HepG2 (cell line): ENCODE results near the gene SGPL1. TPM values are rescaled to one million over a fixed set of nuclear protein-coding genes. Genes with fewer than 3 reads are reported as not detected.

Experiments
- BRD4 ChIP-seq: sonication (generic); formaldehyde crosslinking; IDR thresholded peaks from 2 replicates; pipeline ENCODE4 v1.4.0; 2020; ENCODE audit warnings: missing genetic modification reagents
- CHD2 ChIP-seq: IDR thresholded peaks from 2 replicates; pipeline ENCODE4 v1.6.1; 2011; ENCODE audit warnings: low read depth, low read length, improper control_type of control experiment
- ETV6 ChIP-seq: sonication (generic); formaldehyde crosslinking; conservative IDR thresholded peaks from 2 replicates; pipeline ENCODE4 v1.4.0; 2020; ENCODE audit warnings: missing genetic modification reagents
- FOXA1 ChIP-seq, 2 experiments: fragments of 450-650 bp in 1 of 2; sonication (generic) in 1 of 2; formaldehyde crosslinking in 1 of 2; IDR thresholded peaks; 2 replicates each; pipeline versions ENCODE4 v1.4.0 to v1.6.1; 2016 to 2020; ENCODE audit warnings: missing genetic modification reagents in 1 of 2
- FOXO1 ChIP-seq: sonication (generic); formaldehyde crosslinking; IDR thresholded peaks from 2 replicates; pipeline ENCODE4 v1.4.0; 2020; ENCODE audit warnings: missing genetic modification reagents
- GABPA ChIP-seq, 2 experiments: IDR thresholded peaks; 2 replicates each; pipeline ENCODE4 v1.6.1; 2011 to 2016; ENCODE audit warnings: low read depth in 2 of 2, low read length in 1 of 2, missing biosample characterization in 1 of 2, missing genetic modification characterization in 1 of 2
- IRX3 ChIP-seq: sonication (generic); formaldehyde crosslinking; IDR thresholded peaks from 2 replicates; pipeline ENCODE4 v1.8.1; 2023; ENCODE audit warnings: mild to moderate bottlenecking, low read depth, missing genetic modification reagents, borderline replicate concordance
- MEIS1 ChIP-seq: sonication (generic); formaldehyde crosslinking; IDR thresholded peaks from 2 replicates; pipeline ENCODE4 v1.9.0; 2021; ENCODE audit warnings: mild to moderate bottlenecking, missing genetic modification reagents, moderate library complexity, borderline replicate concordance
- MIER3 ChIP-seq: IDR thresholded peaks from 2 replicates; pipeline ENCODE4 v1.6.1; 2016; ENCODE audit warnings: missing compliant biosample characterization, borderline replicate concordance
- MTA1 ChIP-seq: sonication (generic); formaldehyde crosslinking; IDR thresholded peaks from 2 replicates; pipeline ENCODE4 v1.4.0; 2020; ENCODE audit warnings: missing genetic modification reagents, mild to moderate bottlenecking, borderline replicate concordance
- PRMT3 ChIP-seq: sonication (generic); formaldehyde crosslinking; IDR thresholded peaks from 2 replicates; pipeline ENCODE4 v1.8.1; 2022; ENCODE audit warnings: low read depth, mild to moderate bottlenecking, moderate library complexity, missing genetic modification reagents, borderline replicate concordance
- REXO4 ChIP-seq: sonication (generic); formaldehyde crosslinking; IDR thresholded peaks from 2 replicates; pipeline ENCODE4 v1.8.0; 2022; ENCODE audit warnings: missing genetic modification reagents, mild to moderate bottlenecking, borderline replicate concordance
- RFX3 ChIP-seq: IDR thresholded peaks from 2 replicates; pipeline ENCODE4 v1.6.1; 2016; ENCODE audit warnings: missing biosample characterization, missing genetic modification reagents
- TSC22D2 ChIP-seq: sonication (generic); formaldehyde crosslinking; IDR thresholded peaks from 2 replicates; pipeline ENCODE4 v1.5.1; 2020; ENCODE audit warnings: missing genetic modification reagents, mild to moderate bottlenecking, borderline replicate concordance
- ZNF563 ChIP-seq: sonication (generic); formaldehyde crosslinking; IDR thresholded peaks from 2 replicates; pipeline ENCODE4 v1.8.0; 2022; ENCODE audit warnings: mild to moderate bottlenecking, moderate library complexity, missing genetic modification reagents
- ZNF7 ChIP-seq: IDR thresholded peaks from 2 replicates; pipeline ENCODE4 v1.6.1; 2016; ENCODE audit warnings: missing biosample characterization, missing genetic modification reagents
- ZNF850 ChIP-seq: sonication (generic); formaldehyde crosslinking; conservative IDR thresholded peaks from 2 replicates; pipeline ENCODE4 v1.9.0; 2021; ENCODE audit warnings: mild to moderate bottlenecking, missing genetic modification reagents
- polyA plus RNA-seq, 8 experiments: library from polyadenylated mRNA; depleted of rRNA in 3 of 8; stranded (reverse) in 7 of 8; unstranded in 1 of 8; fragments of >200 nt; fragmentation: Illumina TruSeq in 4 of 8; extraction: Trizol in 4 of 8; gene quantifications; 2 replicates each; pipeline versions ENCODE4 v1.2.1 to v1.2.3, GENCODE V29; 2011 to 2016; ENCODE audit warnings: low read depth in 4 of 8, missing spikeins in 1 of 8, mixed read lengths in 1 of 8; ENCODE audit not compliant: insufficient read depth in 1 of 8
- total RNA-seq, 5 experiments: library from RNA; depleted of rRNA; stranded (reverse); fragments of >200 nt; fragmentation: Illumina TruSeq; extraction: Trizol; gene quantifications; 2 replicates each; pipeline ENCODE4 v1.2.3, GENCODE V29; 2016; ENCODE audit warnings: low read depth in 1 of 5
- TF ChIP-seq, protein P1 (sequence below): IDR thresholded peaks from 2 replicates; pipeline ENCODE4 v1.6.1; 2016; ENCODE audit warnings: low read depth, missing genetic modification reagents, missing compliant biosample characterization
- TF ChIP-seq, protein P2 (sequence below): sonication (generic); formaldehyde crosslinking; IDR thresholded peaks from 2 replicates; pipeline ENCODE4 v1.4.0; 2020; ENCODE audit warnings: missing genetic modification reagents
- TF ChIP-seq, protein P3 (sequence below): sonication (generic); formaldehyde crosslinking; IDR thresholded peaks from 2 replicates; pipeline ENCODE4 v1.8.1; 2023; ENCODE audit warnings: mild to moderate bottlenecking, missing genetic modification reagents, borderline replicate concordance
- TF ChIP-seq, protein P4 (sequence below): sonication (generic); formaldehyde crosslinking; IDR thresholded peaks from 2 replicates; pipeline ENCODE4 v1.4.0; 2020; ENCODE audit warnings: mild to moderate bottlenecking, missing genetic modification reagents

SGPL1 gene
- total and polyA plus RNA-seq, 2 of the 13 experiments (the other 11 are each of a cell fraction or from before 2014, with no cell fraction given), result 17.6 to 25.0 TPM

DNA sequence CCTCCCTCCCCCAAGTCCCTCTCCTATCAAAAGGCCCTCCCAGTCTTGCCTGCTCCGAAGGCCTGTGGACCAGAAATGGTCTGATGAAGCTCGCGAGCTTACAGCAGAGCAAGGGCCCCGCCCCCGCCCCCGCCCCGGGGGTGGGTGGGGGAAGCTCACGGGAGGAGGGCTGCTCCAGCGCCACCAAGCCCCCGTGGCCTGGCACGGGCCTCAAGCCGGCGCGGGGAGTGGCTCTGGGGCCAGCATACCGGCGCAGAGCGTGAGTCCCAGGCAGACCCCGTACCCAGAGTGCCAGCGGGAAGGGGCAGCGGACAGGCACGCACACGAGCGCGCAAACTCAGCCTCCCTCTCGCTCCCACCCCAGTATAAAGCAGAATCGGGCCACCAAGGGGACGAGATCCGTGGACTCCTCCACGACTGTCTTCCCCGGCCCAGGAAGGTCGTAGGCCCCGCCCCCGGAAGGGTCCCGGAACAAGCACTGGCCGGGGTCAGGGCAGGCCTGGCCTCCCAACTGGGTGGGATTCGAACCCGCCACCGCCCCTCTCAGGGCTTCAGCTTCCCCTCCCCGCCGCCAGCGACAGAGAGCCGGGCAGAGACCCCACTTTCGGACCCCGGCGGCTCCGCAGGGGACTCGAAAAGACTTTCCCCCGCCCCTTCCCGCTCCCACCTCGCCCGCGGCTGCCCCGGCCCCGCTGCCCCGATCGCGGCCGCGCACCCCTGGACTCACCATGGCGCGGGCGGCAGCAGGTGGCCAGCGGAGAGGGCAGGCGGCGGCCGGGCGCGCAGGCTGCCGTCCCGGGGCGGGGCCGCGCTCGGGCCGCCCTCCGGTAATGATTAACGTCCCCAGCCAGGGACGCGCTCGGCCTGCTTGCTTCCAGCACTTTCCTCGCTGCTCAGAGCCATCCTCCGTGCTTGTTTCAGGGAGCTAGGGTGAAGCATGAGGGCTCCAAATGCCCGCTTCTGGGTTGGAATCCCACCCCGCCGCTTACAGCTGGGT, 72.4 kb downstream of the SGPL1 start, which contains the start of gene PCBD1 (continued):
- TF ChIP-seq, protein P1, sequence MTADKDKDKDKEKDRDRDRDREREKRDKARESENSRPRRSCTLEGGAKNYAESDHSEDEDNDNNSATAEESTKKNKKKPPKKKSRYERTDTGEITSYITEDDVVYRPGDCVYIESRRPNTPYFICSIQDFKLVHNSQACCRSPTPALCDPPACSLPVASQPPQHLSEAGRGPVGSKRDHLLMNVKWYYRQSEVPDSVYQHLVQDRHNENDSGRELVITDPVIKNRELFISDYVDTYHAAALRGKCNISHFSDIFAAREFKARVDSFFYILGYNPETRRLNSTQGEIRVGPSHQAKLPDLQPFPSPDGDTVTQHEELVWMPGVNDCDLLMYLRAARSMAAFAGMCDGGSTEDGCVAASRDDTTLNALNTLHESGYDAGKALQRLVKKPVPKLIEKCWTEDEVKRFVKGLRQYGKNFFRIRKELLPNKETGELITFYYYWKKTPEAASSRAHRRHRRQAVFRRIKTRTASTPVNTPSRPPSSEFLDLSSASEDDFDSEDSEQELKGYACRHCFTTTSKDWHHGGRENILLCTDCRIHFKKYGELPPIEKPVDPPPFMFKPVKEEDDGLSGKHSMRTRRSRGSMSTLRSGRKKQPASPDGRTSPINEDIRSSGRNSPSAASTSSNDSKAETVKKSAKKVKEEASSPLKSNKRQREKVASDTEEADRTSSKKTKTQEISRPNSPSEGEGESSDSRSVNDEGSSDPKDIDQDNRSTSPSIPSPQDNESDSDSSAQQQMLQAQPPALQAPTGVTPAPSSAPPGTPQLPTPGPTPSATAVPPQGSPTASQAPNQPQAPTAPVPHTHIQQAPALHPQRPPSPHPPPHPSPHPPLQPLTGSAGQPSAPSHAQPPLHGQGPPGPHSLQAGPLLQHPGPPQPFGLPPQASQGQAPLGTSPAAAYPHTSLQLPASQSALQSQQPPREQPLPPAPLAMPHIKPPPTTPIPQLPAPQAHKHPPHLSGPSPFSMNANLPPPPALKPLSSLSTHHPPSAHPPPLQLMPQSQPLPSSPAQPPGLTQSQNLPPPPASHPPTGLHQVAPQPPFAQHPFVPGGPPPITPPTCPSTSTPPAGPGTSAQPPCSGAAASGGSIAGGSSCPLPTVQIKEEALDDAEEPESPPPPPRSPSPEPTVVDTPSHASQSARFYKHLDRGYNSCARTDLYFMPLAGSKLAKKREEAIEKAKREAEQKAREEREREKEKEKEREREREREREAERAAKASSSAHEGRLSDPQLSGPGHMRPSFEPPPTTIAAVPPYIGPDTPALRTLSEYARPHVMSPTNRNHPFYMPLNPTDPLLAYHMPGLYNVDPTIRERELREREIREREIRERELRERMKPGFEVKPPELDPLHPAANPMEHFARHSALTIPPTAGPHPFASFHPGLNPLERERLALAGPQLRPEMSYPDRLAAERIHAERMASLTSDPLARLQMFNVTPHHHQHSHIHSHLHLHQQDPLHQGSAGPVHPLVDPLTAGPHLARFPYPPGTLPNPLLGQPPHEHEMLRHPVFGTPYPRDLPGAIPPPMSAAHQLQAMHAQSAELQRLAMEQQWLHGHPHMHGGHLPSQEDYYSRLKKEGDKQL (CRISPR knock-in tag), result no peak
- TF ChIP-seq MEIS1 (CRISPR knock-in tag), result 0 out of 2 replicates have a peak, but pooled peaks have one; percentile 70
- TF ChIP-seq FOXA1 (IDR thresholded peaks at IDR 0.05), result no peak
- no peak for TF ChIP-seq FOXA1 (CRISPR knock-in tag; IDR thresholded peaks at IDR 0.05)
- no peak for TF ChIP-seq IRX3
- TF ChIP-seq ETV6 (CRISPR knock-in tag), result no peak
- 0 out of 2 replicates have a peak, but pooled peaks have one; percentile 0 for TF ChIP-seq BRD4
- TF ChIP-seq PRMT3 (CRISPR knock-in tag), result no peak
- no peak for TF ChIP-seq ZNF850 (CRISPR knock-in tag)
- TF ChIP-seq, protein P2, sequence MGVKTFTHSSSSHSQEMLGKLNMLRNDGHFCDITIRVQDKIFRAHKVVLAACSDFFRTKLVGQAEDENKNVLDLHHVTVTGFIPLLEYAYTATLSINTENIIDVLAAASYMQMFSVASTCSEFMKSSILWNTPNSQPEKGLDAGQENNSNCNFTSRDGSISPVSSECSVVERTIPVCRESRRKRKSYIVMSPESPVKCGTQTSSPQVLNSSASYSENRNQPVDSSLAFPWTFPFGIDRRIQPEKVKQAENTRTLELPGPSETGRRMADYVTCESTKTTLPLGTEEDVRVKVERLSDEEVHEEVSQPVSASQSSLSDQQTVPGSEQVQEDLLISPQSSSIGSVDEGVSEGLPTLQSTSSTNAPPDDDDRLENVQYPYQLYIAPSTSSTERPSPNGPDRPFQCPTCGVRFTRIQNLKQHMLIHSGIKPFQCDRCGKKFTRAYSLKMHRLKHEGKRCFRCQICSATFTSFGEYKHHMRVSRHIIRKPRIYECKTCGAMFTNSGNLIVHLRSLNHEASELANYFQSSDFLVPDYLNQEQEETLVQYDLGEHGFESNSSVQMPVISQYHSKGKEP (CRISPR knock-in tag), result no peak
- TF ChIP-seq CHD2, result peak; percentile 68
- TF ChIP-seq TSC22D2 (CRISPR knock-in tag), result 0 out of 2 replicates have a peak, but pooled peaks have one; percentile 13
- TF ChIP-seq MIER3 (CRISPR knock-in tag), result no peak
- no peak for TF ChIP-seq REXO4 (CRISPR knock-in tag)
- no peak for TF ChIP-seq ZNF7 (CRISPR knock-in tag)
- no peak for TF ChIP-seq FOXO1 (CRISPR knock-in tag)
- TF ChIP-seq, protein P3, sequence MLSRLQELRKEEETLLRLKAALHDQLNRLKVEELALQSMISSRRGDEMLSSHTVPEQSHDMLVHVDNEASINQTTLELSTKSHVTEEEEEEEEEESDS, result no peak
- TF ChIP-seq MTA1 (CRISPR knock-in tag), result peak; percentile 69; the same call in 1 of the 2 replicates
- TF ChIP-seq RFX3 (CRISPR knock-in tag), result no peak
- TF ChIP-seq ZNF563 (CRISPR knock-in tag), result no peak; the same call in 1 of the 2 replicates
- TF ChIP-seq GABPA (IDR thresholded peaks at IDR 0.05; ENCODE audit: low read depth, low read length), result no peak
- no peak for TF ChIP-seq GABPA (CRISPR knock-in tag; IDR thresholded peaks at IDR 0.05; ENCODE audit: low read depth)
- TF ChIP-seq, protein P4, sequence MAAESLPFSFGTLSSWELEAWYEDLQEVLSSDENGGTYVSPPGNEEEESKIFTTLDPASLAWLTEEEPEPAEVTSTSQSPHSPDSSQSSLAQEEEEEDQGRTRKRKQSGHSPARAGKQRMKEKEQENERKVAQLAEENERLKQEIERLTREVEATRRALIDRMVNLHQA (CRISPR knock-in tag), result no peak
